ENCODE data around the gene FAM81A. TPM values are rescaled to one million over a fixed set of nuclear protein-coding genes. Genes with fewer than 3 reads are reported as not detected.

The FAM81A gene
- total and polyA plus RNA-seq, 4 donors: under 0.01 to 0.13 (median 0.07) TPM

GRCh38 chr15:59438625-59439290, 772 bp downstream of the FAM81A start:
- 58% methylated on average over 22 of the region's 22 CpGs for WGBS
- H3K27ac ChIP-seq (ENCODE audit: low read depth in 1 of 2, low read length in 2 of 2): no peak overlapping the region

GRCh38 chr15:59439576-59439975, 1.6 kb downstream of the FAM81A start:
- TF ChIP-seq SP1 (IDR thresholded peaks at IDR 0.05) (no peak), MAX (IDR thresholded peaks at IDR 0.05) (no peak), FOXA1 (IDR thresholded peaks at IDR 0.05) (no peak), JUND (IDR thresholded peaks at IDR 0.05) (no peak), FOXA2 (IDR thresholded peaks at IDR 0.05) (no peak), YY1 (IDR thresholded peaks at IDR 0.05) (no peak), NR2F2 (IDR thresholded peaks at IDR 0.05) (no peak), RAD21 (IDR thresholded peaks at IDR 0.05) (no peak), ZBTB33 (IDR thresholded peaks at IDR 0.05) (no peak), GABPA (IDR thresholded peaks at IDR 0.05 in 1 of 2, conservative IDR thresholded peaks at IDR 0.05 in 1 of 2) (no peak), RXRA (IDR thresholded peaks at IDR 0.05) (no peak), EGR1 (IDR thresholded peaks at IDR 0.05; ENCODE audit: low read depth in 2 of 2) (no peak), ATF3 (IDR thresholded peaks at IDR 0.05) (no peak)
- TF ChIP-seq, protein P1, sequence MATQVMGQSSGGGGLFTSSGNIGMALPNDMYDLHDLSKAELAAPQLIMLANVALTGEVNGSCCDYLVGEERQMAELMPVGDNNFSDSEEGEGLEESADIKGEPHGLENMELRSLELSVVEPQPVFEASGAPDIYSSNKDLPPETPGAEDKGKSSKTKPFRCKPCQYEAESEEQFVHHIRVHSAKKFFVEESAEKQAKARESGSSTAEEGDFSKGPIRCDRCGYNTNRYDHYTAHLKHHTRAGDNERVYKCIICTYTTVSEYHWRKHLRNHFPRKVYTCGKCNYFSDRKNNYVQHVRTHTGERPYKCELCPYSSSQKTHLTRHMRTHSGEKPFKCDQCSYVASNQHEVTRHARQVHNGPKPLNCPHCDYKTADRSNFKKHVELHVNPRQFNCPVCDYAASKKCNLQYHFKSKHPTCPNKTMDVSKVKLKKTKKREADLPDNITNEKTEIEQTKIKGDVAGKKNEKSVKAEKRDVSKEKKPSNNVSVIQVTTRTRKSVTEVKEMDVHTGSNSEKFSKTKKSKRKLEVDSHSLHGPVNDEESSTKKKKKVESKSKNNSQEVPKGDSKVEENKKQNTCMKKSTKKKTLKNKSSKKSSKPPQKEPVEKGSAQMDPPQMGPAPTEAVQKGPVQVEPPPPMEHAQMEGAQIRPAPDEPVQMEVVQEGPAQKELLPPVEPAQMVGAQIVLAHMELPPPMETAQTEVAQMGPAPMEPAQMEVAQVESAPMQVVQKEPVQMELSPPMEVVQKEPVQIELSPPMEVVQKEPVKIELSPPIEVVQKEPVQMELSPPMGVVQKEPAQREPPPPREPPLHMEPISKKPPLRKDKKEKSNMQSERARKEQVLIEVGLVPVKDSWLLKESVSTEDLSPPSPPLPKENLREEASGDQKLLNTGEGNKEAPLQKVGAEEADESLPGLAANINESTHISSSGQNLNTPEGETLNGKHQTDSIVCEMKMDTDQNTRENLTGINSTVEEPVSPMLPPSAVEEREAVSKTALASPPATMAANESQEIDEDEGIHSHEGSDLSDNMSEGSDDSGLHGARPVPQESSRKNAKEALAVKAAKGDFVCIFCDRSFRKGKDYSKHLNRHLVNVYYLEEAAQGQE (IDR thresholded peaks at IDR 0.05): no peak
- TF ChIP-seq, protein P2, sequence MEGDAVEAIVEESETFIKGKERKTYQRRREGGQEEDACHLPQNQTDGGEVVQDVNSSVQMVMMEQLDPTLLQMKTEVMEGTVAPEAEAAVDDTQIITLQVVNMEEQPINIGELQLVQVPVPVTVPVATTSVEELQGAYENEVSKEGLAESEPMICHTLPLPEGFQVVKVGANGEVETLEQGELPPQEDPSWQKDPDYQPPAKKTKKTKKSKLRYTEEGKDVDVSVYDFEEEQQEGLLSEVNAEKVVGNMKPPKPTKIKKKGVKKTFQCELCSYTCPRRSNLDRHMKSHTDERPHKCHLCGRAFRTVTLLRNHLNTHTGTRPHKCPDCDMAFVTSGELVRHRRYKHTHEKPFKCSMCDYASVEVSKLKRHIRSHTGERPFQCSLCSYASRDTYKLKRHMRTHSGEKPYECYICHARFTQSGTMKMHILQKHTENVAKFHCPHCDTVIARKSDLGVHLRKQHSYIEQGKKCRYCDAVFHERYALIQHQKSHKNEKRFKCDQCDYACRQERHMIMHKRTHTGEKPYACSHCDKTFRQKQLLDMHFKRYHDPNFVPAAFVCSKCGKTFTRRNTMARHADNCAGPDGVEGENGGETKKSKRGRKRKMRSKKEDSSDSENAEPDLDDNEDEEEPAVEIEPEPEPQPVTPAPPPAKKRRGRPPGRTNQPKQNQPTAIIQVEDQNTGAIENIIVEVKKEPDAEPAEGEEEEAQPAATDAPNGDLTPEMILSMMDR (IDR thresholded peaks at IDR 0.05; ENCODE audit: low read depth, low read length, missing input control): no peak
- Histone ChIP-seq H3K4me3 (ENCODE audit: low read depth in 1 of 3, low read length in 3 of 3) (no peak overlapping the region), H3K9me3 (ENCODE audit: control insufficient read depth in 4 of 4, low read length in 3 of 4) (no peaks in the 10 kb centered on the region), H3K4me1 (ENCODE audit: control insufficient read depth in 4 of 4, insufficient read depth in 4 of 4, low read length in 3 of 4) (peaks cover 6 to 17% (median 13%) of the 10 kb centered on the region in 4 donors), H3K27ac (ENCODE audit: low read depth in 1 of 2, low read length in 2 of 2) (no peak overlapping the region), H3K9ac (ENCODE audit: low read depth in 1 of 2, low read length in 2 of 2) (no peak overlapping the region), H3K36me3 (ENCODE audit: control insufficient read depth in 4 of 4, insufficient read depth in 3 of 4, low read depth in 1 of 4, low read length in 3 of 4) (no peaks in the 10 kb centered on the region), H3K27me3 (ENCODE audit: control insufficient read depth in 4 of 4, insufficient read depth in 4 of 4, low read length in 3 of 4) (peaks cover 0 to 8% (median 0%) of the 10 kb centered on the region in 4 donors)
- WGBS: 78% methylated on average over 7 of the region's 7 CpGs
- DNase-seq (ENCODE audit: low spot score): no peak

More at GRCh38 chr15:59438625-59439290, 772 bp downstream of the FAM81A start:
- TF ChIP-seq JUND (IDR thresholded peaks at IDR 0.05) (no peak), SP1 (IDR thresholded peaks at IDR 0.05) (no peak)
- no peak overlapping the region for H3K9ac ChIP-seq (ENCODE audit: low read depth in 1 of 2, low read length in 2 of 2)
- peak overlapping the region in 2 of 3 donors; percentile 51 to 53 for H3K4me3 ChIP-seq (ENCODE audit: low read depth in 1 of 3, low read length in 3 of 3)
- DNase-seq (ENCODE audit: low spot score): no peak
- H3K27me3 ChIP-seq (ENCODE audit: control insufficient read depth in 4 of 4, insufficient read depth in 4 of 4, low read length in 3 of 4): peaks cover 0 to 8% (median 0%) of the 10 kb centered on the region in 4 donors
- H3K36me3 ChIP-seq (ENCODE audit: control insufficient read depth in 4 of 4, insufficient read depth in 3 of 4, low read depth in 1 of 4, low read length in 3 of 4): no peaks in the 10 kb centered on the region
- peaks cover 6 to 17% (median 13%) of the 10 kb centered on the region in 4 donors for H3K4me1 ChIP-seq (ENCODE audit: control insufficient read depth in 4 of 4, insufficient read depth in 4 of 4, low read length in 3 of 4)
- H3K9me3 ChIP-seq (ENCODE audit: control insufficient read depth in 4 of 4, low read length in 3 of 4): no peaks in the 10 kb centered on the region

Measured in liver (tissue), 9 donors.